ENCODE measurements around the gene TAS2R10. TPM values are rescaled to one million over a fixed set of nuclear protein-coding genes. Genes with fewer than 3 reads are reported as not detected.
"Not testable (repeated sequence)": the region's sequence is repeated elsewhere in the genome, so short reads cannot be mapped to it uniquely, and the experiment has no call there.

The TAS2R10 gene
- total and polyA plus RNA-seq, 8 donors: 0.37 to 3.3 (median 2.6) TPM; not detected in 1

GRCh38 chr12:10810068-10810467 lies 16.1 kb downstream of the TAS2R10 start, which contains the start of gene TAS2R9:
Gene TAS2R9, minus strand, starts transcription at chr12:10810168. Its CDS starts 93 bp downstream, at chr12:10810075.
- no peak within 1 kb of the TSS for H3K4me3 ChIP-seq
- no peaks in the 10 kb centered on the region for H3K27me3 ChIP-seq
- no peaks in the 10 kb centered on the region for H3K9me3 ChIP-seq
- no peaks in the 10 kb centered on the region for H3K36me3 ChIP-seq
- no peaks in the 10 kb centered on the region for H3K4me1 ChIP-seq
- no peak within 1 kb of the TSS for H3K27ac ChIP-seq
- DNase-seq (no peak), ATAC-seq (no peak)
- TF ChIP-seq CTCF (IDR thresholded peaks at IDR 0.05): no peak
- intact Hi-C loops (cut with DNase I): no loop called here

DNA sequence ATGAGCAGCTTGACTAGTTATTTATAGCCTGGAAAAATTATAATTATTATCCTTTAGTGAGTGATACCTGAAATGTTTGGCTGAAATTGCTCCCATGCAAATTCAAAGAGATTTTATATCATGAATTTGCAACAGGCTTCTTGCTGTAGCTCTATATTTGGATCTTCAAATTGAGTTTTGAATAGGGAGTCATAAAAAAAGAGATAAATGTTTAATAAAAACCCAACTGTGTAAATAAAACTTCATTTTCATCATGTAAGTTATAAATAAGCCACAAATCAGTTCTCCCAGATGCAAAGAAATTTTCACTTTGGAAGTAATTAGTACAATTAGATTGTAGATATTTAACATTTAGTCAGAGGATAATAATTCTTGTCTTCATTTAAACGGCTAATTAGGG lies 19.0 kb downstream of the TAS2R10 start, which contains the start of gene TAS2R8:
Gene TAS2R8, minus strand, starts transcription at position 101 of the 400 bp plus-strand sequence. CDS start 306 bp downstream, outside the sequence.
- no peak within 1 kb of the TSS for H3K27ac ChIP-seq
- DNase-seq (no peak), ATAC-seq (no peak)
- H3K4me3 ChIP-seq: no peak within 1 kb of the TSS
- no peaks in the 10 kb centered on the region for H3K9me3 ChIP-seq
- TF ChIP-seq CTCF (IDR thresholded peaks at IDR 0.05): no peak
- no peaks in the 10 kb centered on the region for H3K27me3 ChIP-seq
- no peaks in the 10 kb centered on the region for H3K4me1 ChIP-seq
- intact Hi-C loops (cut with DNase I): no loop called here
- no peaks in the 10 kb centered on the region for H3K36me3 ChIP-seq

DNA sequence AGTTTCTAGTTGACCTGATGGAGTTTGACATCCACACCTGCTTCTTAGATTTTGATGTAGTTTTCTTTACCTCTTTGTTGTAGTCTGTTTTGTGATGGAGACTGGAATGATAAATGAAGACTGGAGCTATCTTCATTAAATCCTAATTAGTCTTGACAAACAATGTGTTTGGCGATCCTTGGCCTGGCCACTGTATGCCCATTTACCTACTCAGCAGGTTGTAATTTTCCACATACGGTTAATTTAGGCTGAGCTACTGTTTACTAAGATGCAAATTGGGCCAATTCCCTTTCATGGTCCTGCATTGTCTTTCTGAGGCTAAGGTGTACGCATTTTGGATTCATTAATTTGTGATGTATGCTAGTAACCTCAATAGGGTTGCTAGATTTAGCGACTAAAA lies 23.6 kb downstream of the TAS2R10 start, which contains the start of gene TAS2R7:
Gene TAS2R7, minus strand, starts transcription at position 41 of the 400 bp plus-strand sequence. CDS start 57 bp downstream, outside the sequence.
- intact Hi-C loops (cut with DNase I): no loop called here
- ATAC-seq (no peak), DNase-seq (no peak)
- H3K4me1 ChIP-seq: no peaks in the 10 kb centered on the region
- H3K27me3 ChIP-seq: no peaks in the 10 kb centered on the region
- H3K36me3 ChIP-seq: no peaks in the 10 kb centered on the region
- H3K4me3 ChIP-seq: no peak within 1 kb of the TSS
- no peaks in the 10 kb centered on the region for H3K9me3 ChIP-seq
- no peak within 1 kb of the TSS for H3K27ac ChIP-seq
- no peak for TF ChIP-seq CTCF (IDR thresholded peaks at IDR 0.05)

DNA sequence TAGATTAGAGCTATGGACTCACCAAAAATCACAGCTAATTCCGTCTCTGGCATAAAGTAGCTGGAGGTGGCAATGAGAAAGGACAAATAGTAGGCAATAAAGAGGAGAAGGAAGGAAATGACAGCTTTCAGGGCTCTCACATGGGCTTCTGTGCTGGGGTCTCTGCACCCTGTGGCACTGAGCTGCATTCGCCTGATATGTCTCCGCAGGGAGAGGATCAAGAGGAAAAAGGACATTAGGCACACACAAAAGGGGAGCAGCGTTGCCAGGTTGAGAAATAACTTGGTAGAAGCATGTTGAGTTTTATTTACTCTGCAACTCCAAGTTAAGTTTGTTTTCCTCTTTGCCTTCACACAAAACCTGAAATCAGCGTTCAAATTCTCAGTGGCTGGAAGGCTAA lies 24.4 kb downstream of the TAS2R10 start:
- intact Hi-C loops (cut with DNase I): no loop called here
- H3K9me3 ChIP-seq: no peaks in the 10 kb centered on the region
- H3K36me3 ChIP-seq: no peaks in the 10 kb centered on the region
- no peak overlapping the region for H3K27ac ChIP-seq
- TF ChIP-seq CTCF (IDR thresholded peaks at IDR 0.05): no peak
- no peak for ATAC-seq
- H3K4me3 ChIP-seq: no peak overlapping the region
- no peaks in the 10 kb centered on the region for H3K27me3 ChIP-seq
- DNase-seq: no peak
- no peaks in the 10 kb centered on the region for H3K4me1 ChIP-seq

GRCh38 chr12:10794222-10794621 lies 31.9 kb downstream of the TAS2R10 start:
- H3K4me3 ChIP-seq: no peak overlapping the region
- no peaks in the 10 kb centered on the region for H3K36me3 ChIP-seq
- no peak overlapping the region for H3K27ac ChIP-seq
- no peaks in the 10 kb centered on the region for H3K27me3 ChIP-seq
- ATAC-seq (no peak), DNase-seq (no peak)
- no peaks in the 10 kb centered on the region for H3K4me1 ChIP-seq
- intact Hi-C loops (cut with DNase I): no loop called here
- no peak for TF ChIP-seq CTCF (IDR thresholded peaks at IDR 0.05)
- H3K9me3 ChIP-seq: no peaks in the 10 kb centered on the region

DNA sequence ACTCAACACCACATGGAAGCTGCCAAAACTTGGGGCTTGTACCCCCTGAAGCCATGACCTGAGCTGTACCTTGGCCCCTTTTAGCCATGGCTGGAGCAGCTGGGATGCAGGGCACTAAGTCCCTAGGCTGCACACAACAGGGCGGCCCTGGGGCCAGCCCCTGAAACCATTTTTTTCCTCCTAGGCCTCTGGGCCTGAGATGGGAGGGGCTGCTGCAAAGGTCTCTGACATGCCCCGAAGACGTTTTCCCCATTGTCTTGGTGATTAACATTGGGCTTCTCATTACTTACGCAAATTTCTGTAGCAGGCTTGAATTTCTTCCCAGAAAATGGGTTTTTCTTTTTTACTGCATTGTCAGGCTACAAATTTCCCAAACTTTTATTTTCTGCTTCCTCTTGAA lies 34.4 kb downstream of the TAS2R10 start:
- intact Hi-C loops (cut with DNase I); ATAC-seq; H3K36me3 ChIP-seq; H3K27me3 ChIP-seq; H3K4me1 ChIP-seq; H3K27ac ChIP-seq; H3K4me3 ChIP-seq; DNase-seq; H3K9me3 ChIP-seq: not testable (repeated sequence)
